Endodermal cell (in vitro differentiated cells): Measurements from ENCODE around the gene CGB1. TPM values are rescaled to one million over a fixed set of nuclear protein-coding genes. Genes with fewer than 3 reads are reported as not detected.
A peak's percentile ranks its signal among the peaks of the same experiment; 100 is the strongest.
"Not testable (repeated sequence)": the region's sequence is repeated elsewhere in the genome, so short reads cannot be mapped to it uniquely, and the experiment has no call there.

Experiments used
- DNase-seq: peaks from one replicate; pipeline ENCODE4 v3.0.0-alpha.2; 2017
- H3K27ac ChIP-seq: 2 replicates; pipeline ENCODE4 v1.5.1; 2013; ENCODE audit warnings: mild to moderate bottlenecking, low read depth, low read length, moderate library complexity
- H3K27me3 ChIP-seq: 2 replicates; pipeline ENCODE4 v1.6.1; 2013; ENCODE audit warnings: mild to moderate bottlenecking, low read length, moderate library complexity; ENCODE audit not compliant: insufficient read depth, control insufficient read depth, poor library complexity, severe bottlenecking
- H3K36me3 ChIP-seq: 2 replicates; pipeline ENCODE4 v1.7.0; 2013; ENCODE audit warnings: mild to moderate bottlenecking, low read length, moderate library complexity; ENCODE audit not compliant: control insufficient read depth, insufficient read depth
- H3K4me1 ChIP-seq: one replicate; pipeline ENCODE4 v1.7.0; 2013; ENCODE audit warnings: low read length; ENCODE audit not compliant: control insufficient read depth, insufficient read depth
- H3K4me3 ChIP-seq: 2 replicates; pipeline ENCODE4 v1.5.1; 2013; ENCODE audit warnings: mild to moderate bottlenecking, low read length, moderate library complexity
- H3K9ac ChIP-seq: 2 replicates; pipeline ENCODE4 v1.6.1; 2013; ENCODE audit warnings: mild to moderate bottlenecking, low read length, moderate library complexity; ENCODE audit not compliant: poor library complexity, severe bottlenecking; ENCODE audit errors: extremely low read depth
- H3K9me3 ChIP-seq: 2 replicates; pipeline ENCODE4 v1.6.1; 2013; ENCODE audit warnings: mild to moderate bottlenecking, low read length, moderate library complexity; ENCODE audit not compliant: control insufficient read depth
- H3K27ac Mint-ChIP-seq: 2 replicates; pipeline ENCODE4 v1.8.0; 2020; ENCODE audit warnings: mixed read lengths
- H3K27me3 Mint-ChIP-seq: 2 replicates; pipeline ENCODE4 v1.8.0; 2021; ENCODE audit warnings: mild to moderate bottlenecking, mixed read lengths; ENCODE audit not compliant: insufficient read depth
- H3K36me3 Mint-ChIP-seq: 2 replicates; pipeline ENCODE4 v1.8.0; 2020; ENCODE audit warnings: low read depth, mixed read lengths
- H3K4me1 Mint-ChIP-seq: 2 replicates; pipeline ENCODE4 v1.8.0; 2020; ENCODE audit warnings: mixed read lengths
- H3K4me3 Mint-ChIP-seq: 2 replicates; pipeline ENCODE4 v1.8.0; 2020; ENCODE audit warnings: mild to moderate bottlenecking, moderate library complexity, mixed read lengths
- H3K9me3 Mint-ChIP-seq: 2 replicates; pipeline ENCODE4 v1.8.0; 2020; ENCODE audit warnings: mild to moderate bottlenecking, mixed read lengths
- CTCF ChIP-seq: fragments of 200-600 bp; sonication (generic); conservative IDR thresholded peaks from 2 replicates; pipeline ENCODE4 v1.5.0; 2021; ENCODE audit warnings: antibody characterized with exemption, mild to moderate bottlenecking
- WGBS, 2 experiments: methylation state at CpG; one replicate each; pipeline versions ENCODE4 v1.1.5 to v1.1.7; 2013; ENCODE audit warnings: missing lambda C conversion rate in 2 of 2, mixed read lengths in 1 of 2; ENCODE audit not compliant: insufficient coverage in 1 of 2, insufficient read length in 1 of 2; 5-methylcytosine and 5-hydroxymethylcytosine counted together
- total RNA-seq, 2 donors: library from RNA; stranded (reverse); fragmentation: NEBNext Ultra II Directional in 1 of 2; extraction: Animal tissue kit (Norgen Biotek cat#: 25700) in 1 of 2; gene quantifications; 2 replicates in 1 of 2; 3 replicates in 1 of 2; pipeline ENCODE4 v1.2.1, GENCODE V29; 2021

Gene CGB1
- total RNA-seq, 2 donors from 2014 or later, result not detected

DNA sequence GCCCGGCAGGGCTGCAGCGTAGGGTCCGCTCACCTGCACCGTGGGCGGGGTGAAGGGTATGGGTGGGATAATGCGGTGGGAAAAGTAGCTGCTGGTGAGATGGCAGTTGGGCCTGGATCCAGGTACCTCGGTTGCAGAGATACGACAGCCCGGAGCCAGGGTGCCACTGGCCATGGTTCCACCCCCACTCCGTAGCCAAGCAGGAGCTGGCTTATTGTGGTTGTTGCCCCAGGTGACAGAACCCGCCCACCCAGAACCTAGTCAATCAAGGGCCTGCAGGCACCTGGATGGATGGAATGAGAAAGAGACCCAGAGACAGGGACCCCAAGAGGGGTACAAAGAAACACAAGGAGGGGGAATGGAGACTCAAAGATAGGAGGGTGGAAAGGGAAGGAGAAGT, 16.4 kb downstream of the CGB1 start:
- Mint-ChIP-seq H3K36me3 (peaks cover 7% of the 10 kb centered on the region), H3K4me1 (peaks cover 7% of the 10 kb centered on the region), H3K27me3 (peaks cover 47% of the 10 kb centered on the region), H3K27ac (no peak overlapping the region), H3K4me3 (no peak overlapping the region), H3K9me3 (no peaks in the 10 kb centered on the region)
- WGBS, 2 experiments, result 90 to 94% methylated on average over 4 to 11 of the region's 11 CpGs
- Histone ChIP-seq H3K4me3 (no peak overlapping the region), H3K4me1 (no peaks in the 10 kb centered on the region), H3K9me3 (no peaks in the 10 kb centered on the region), H3K36me3 (no peaks in the 10 kb centered on the region), H3K27me3 (peaks cover 12% of the 10 kb centered on the region), H3K9ac (no peak overlapping the region), H3K27ac (no peak overlapping the region)
- TF ChIP-seq CTCF, result no peak
- peak; percentile 83 for DNase-seq

DNA sequence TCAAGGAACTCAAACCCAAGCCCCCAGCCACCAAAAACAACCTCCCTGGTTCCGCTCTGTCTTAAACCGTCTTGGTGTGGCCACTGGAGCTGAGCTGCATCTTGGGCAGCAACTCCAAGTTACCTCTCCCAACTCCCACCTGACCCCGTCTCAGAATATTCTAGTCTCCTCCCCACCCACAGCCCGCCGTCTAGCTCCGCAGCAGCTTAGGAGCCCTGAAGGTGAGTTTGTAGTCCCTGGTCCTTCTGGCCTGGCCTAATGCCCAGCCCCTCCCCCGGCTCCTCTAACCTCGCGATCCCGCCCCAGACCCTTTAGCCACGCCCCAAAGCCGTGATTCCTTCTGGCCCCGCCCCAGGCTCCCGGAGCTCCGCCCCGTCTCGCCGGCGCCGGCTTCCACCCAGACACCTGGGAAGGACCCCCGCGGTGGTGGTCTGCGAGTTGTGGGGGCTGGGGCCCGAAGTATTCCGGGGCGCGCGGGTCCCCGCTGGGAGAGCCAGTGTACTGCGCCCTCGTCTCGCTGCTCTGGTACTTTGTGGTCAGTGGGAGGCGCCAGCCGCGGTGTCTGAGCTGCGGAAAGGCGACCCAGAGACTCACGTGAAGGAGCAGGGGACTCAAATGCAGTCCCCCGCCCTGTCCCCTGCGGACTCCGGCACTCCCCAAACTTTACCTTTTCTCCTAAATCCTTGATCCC, 17.3 kb downstream of the CGB1 start:
- Histone ChIP-seq H3K4me3 (no peak overlapping the region), H3K4me1 (no peaks in the 10 kb centered on the region), H3K27me3 (peaks cover 12% of the 10 kb centered on the region), H3K9ac (no peak overlapping the region), H3K27ac (no peak overlapping the region), H3K36me3 (peaks cover 6% of the 10 kb centered on the region), H3K9me3 (no peaks in the 10 kb centered on the region)
- H3K4me3 Mint-ChIP-seq, result peak overlapping the region; percentile 46
- H3K9me3 Mint-ChIP-seq, result no peaks in the 10 kb centered on the region
- H3K36me3 Mint-ChIP-seq, result peaks cover 13% of the 10 kb centered on the region
- peak overlapping the region; percentile 69 for H3K27ac Mint-ChIP-seq
- peak; percentile 58 for TF ChIP-seq CTCF
- peaks cover 45% of the 10 kb centered on the region for H3K27me3 Mint-ChIP-seq
- WGBS, 2 experiments, result 84 to 92% methylated on average over 19 to 41 of the region's 41 CpGs
- DNase-seq, result peak; percentile 94
- H3K4me1 Mint-ChIP-seq, result peaks cover 7% of the 10 kb centered on the region

- peaks cover 21% of the 10 kb centered on the region for H3K36me3 Mint-ChIP-seq
- not testable (repeated sequence) for H3K27ac ChIP-seq, H3K27ac Mint-ChIP-seq, H3K9me3 ChIP-seq, H3K4me1 ChIP-seq, H3K9ac ChIP-seq, H3K4me1 Mint-ChIP-seq, H3K36me3 ChIP-seq, H3K9me3 Mint-ChIP-seq
- peak overlapping the region; percentile 69 for H3K4me3 ChIP-seq
- peak overlapping the region; percentile 46 for H3K4me3 Mint-ChIP-seq
- H3K27me3 Mint-ChIP-seq, result peaks cover 45% of the 10 kb centered on the region
- DNase-seq, result peak; percentile 57
- 50 to 64% methylated on average over 23 to 49 of the region's 50 CpGs for WGBS, 2 experiments
- peaks cover 12% of the 10 kb centered on the region for H3K27me3 ChIP-seq
Measured at GRCh38 chr19:49018388-49019241, 18.1 kb downstream of the CGB1 start.
